ENCODE results near the gene SLC7A5.
A peak's percentile ranks its signal among the peaks of the same experiment; 100 is the strongest.
"Not testable (repeated sequence)": the region's sequence is repeated elsewhere in the genome, so short reads cannot be mapped to it uniquely, and the experiment has no call there.

The SLC7A5 gene

DNA sequence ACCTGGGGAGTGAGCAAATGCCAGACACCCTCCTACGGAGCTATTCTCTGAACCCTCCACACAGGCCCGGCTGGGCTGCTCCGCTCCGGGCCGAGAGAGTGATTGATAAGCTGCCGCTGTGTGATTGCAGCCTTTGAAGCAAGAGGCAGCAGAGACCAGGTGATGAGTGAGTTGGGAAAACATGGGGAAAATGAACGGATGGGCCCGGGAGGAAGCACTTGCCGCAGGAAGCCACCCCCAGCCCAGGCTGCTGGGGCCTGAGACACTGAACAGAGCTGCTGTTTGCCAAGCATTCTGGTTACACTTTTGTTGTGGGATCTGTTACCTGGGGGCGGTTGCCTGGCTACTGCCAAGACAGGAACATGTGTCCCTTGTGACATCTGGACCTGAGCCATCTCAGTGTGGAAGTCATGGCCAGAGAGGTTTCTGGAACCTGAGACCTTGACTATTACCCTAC lies 57.1 kb downstream of the SLC7A5 start:
- POLR2A ChIA-PET (ENCODE audit: low non-redundant PET): no interaction called here
- no peak for TF ChIP-seq CTCF (conservative IDR thresholded peaks at IDR 0.05; ENCODE audit: low read depth)
- DNase-seq (ENCODE audit: low spot score): no peak
- peak overlapping the region; percentile 34 for H3K27ac ChIP-seq
- CTCF ChIA-PET: interaction anchor here (0.6 to 0.7 kb wide), 2 partner anchors 27 to 42 kb away, joined by 5 to 6 read pairs; no protein-coding TSS in a partner anchor

DNA sequence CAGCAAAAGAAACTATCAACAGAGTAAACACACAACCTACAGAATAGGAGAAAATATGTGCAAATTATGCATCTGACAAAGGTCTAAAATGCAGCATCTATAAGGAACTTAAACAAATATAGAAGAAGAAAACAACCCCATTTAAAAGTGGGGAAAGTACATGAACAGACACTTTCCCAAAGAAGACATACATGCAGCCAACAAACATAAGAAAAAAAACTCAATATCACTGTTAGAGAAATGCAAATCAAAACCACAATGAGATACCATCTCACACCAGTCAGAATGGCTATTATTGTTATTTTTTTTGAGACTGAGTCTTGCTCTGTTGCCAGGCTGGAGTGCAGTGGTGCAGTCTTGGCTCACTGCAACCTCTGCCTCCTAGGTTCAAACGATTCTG lies 57.9 kb downstream of the SLC7A5 start:
- POLR2A ChIA-PET (ENCODE audit: low non-redundant PET); DNase-seq (ENCODE audit: low spot score); CTCF ChIA-PET: not testable (repeated sequence)

GRCh38 chr16:87809150-87809902 lies 60.0 kb downstream of the SLC7A5 start:
- ChIA-PET CTCF (interaction anchor here (4.8 kb wide), 1 partner anchor 29 kb away, joined by 38 read pairs; no protein-coding TSS in a partner anchor), POLR2A (ENCODE audit: low non-redundant PET) (no interaction called here)
- TF ChIP-seq CTCF (conservative IDR thresholded peaks at IDR 0.05; ENCODE audit: low read depth): no peak
- H3K27ac ChIP-seq: peak overlapping the region; percentile 100
- no peak for DNase-seq (ENCODE audit: low spot score)

More for the DNA sequence above, 57.9 kb downstream of the SLC7A5 start:
- peak overlapping the region; percentile 34 for H3K27ac ChIP-seq

DNA sequence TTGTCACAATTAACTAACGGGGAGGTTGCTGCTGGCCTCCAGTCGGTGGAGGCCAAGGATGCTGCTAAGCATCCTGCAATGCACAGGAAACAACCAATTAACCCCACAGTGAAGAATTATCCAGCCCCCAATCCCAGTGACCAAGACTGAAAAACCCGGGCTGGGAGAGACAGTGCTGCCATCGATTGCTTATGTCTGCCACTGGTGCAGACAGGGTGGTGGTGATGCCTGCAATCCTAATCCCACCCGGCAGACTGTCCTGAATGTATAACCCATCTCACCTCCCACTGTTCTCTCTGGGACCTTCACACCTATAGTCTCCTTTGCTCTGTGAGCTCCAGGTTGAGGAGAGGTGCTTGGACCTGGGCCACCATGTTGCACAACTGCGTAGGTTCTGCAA lies 61.2 kb downstream of the SLC7A5 start:
- TF ChIP-seq CTCF (conservative IDR thresholded peaks at IDR 0.05; ENCODE audit: low read depth): no peak
- DNase-seq (ENCODE audit: low spot score): no peak
- ChIA-PET CTCF (interaction anchor here (2.0 to 4.8 kb wide), 2 partner anchors 28 to 42 kb away, joined by 9 to 38 read pairs; no protein-coding TSS in a partner anchor), POLR2A (ENCODE audit: low non-redundant PET) (no interaction called here)
- peak overlapping the region; percentile 100 for H3K27ac ChIP-seq

GRCh38 chr16:87806641-87807546 lies 62.4 kb downstream of the SLC7A5 start:
- CTCF ChIA-PET: interaction anchor here (0.8 to 4.8 kb wide), 7 partner anchors 17 to 65 kb away, joined by 3 to 38 read pairs (median 5); no protein-coding TSS in a partner anchor
- no peak for TF ChIP-seq CTCF (conservative IDR thresholded peaks at IDR 0.05; ENCODE audit: low read depth)
- POLR2A ChIA-PET (ENCODE audit: low non-redundant PET): interaction anchor here (1.0 to 1.8 kb wide), 4 partner anchors 17 to 62 kb away, joined by 3 to 12 read pairs (median 7); partner anchors contain the start of gene SLC7A5
- peak overlapping the region; percentile 100 for H3K27ac ChIP-seq
- peak; percentile 98 for DNase-seq (ENCODE audit: low spot score)

DNA sequence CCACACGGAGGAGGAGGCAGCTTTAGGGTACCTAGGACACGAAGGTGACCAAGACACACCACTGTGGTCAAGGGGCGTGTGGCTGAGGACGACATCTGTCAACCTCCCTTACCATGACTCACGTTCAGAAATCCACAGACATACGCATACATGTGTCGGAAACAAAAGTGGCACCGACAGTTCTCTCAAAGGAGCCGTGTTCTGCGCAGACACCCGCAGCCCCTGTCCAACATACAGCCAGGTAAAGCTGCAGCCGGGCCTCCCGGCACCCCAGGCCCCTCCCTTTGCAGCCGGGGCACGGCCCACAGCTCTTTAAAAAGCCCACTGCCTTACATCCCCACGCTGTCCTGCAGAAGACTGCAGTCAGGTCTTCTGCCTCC lies 63.1 kb downstream of the SLC7A5 start:
- H3K27ac ChIP-seq: peak overlapping the region; percentile 100
- TF ChIP-seq CTCF (conservative IDR thresholded peaks at IDR 0.05; ENCODE audit: low read depth): no peak
- ChIA-PET POLR2A (ENCODE audit: low non-redundant PET) (interaction anchor here (1.3 to 1.8 kb wide), 3 partner anchors 16 to 23 kb away, joined by 6 to 12 read pairs (median 8); no protein-coding TSS in a partner anchor), CTCF (interaction anchor here (0.9 to 4.8 kb wide), 4 partner anchors 16 to 61 kb away, joined by 3 to 38 read pairs (median 10); no protein-coding TSS in a partner anchor)
- DNase-seq (ENCODE audit: low spot score): peak; percentile 37
